ENCODE measurements around the gene TRAPPC11.

The TRAPPC11 gene

GRCh38 chr4:183738961-183739360 is 79.9 kb downstream of the TRAPPC11 start:
- DNase-seq, result no peak
- TF ChIP-seq GATA1 (IDR thresholded peaks at IDR 0.05; ENCODE audit: low read depth, low read length) (no peak), POLR2A (IDR thresholded peaks at IDR 0.05; ENCODE audit: low read length) (no peak)

GRCh38 chr4:183746305-183747229 is 87.5 kb downstream of the TRAPPC11 start:
- TF ChIP-seq GATA1 (IDR thresholded peaks at IDR 0.05; ENCODE audit: low read depth, low read length) (no peak), POLR2A (IDR thresholded peaks at IDR 0.05; ENCODE audit: low read length) (no peak)
- no peak for DNase-seq

- DNase-seq, result no peak
- TF ChIP-seq GATA1 (IDR thresholded peaks at IDR 0.05; ENCODE audit: low read depth, low read length) (no peak), POLR2A (IDR thresholded peaks at IDR 0.05; ENCODE audit: low read length) (no peak)
These were observed 88.3 kb downstream of the TRAPPC11 start for GRCh38 chr4:183747380-183747779.

- no peak for TF ChIP-seq POLR2A (IDR thresholded peaks at IDR 0.05; ENCODE audit: low read length)
- no peak for TF ChIP-seq GATA1 (IDR thresholded peaks at IDR 0.05; ENCODE audit: low read depth, low read length)
- no peak for DNase-seq
These were observed 89.0 kb downstream of the TRAPPC11 start for GRCh38 chr4:183747931-183748670.

- no peak for DNase-seq
- TF ChIP-seq POLR2A (IDR thresholded peaks at IDR 0.05; ENCODE audit: low read length) (no peak), GATA1 (IDR thresholded peaks at IDR 0.05; ENCODE audit: low read depth, low read length) (no peak)
These were observed 92.0 kb downstream of the TRAPPC11 start for GRCh38 chr4:183751106-183751505.

GRCh38 chr4:183755596-183755995 is 96.5 kb downstream of the TRAPPC11 start:
- no peak for TF ChIP-seq GATA1 (IDR thresholded peaks at IDR 0.05; ENCODE audit: low read depth, low read length)
- DNase-seq, result no peak

GRCh38 chr4:183757060-183757459 is 98.0 kb downstream of the TRAPPC11 start:
- no peak for TF ChIP-seq GATA1 (IDR thresholded peaks at IDR 0.05; ENCODE audit: low read depth, low read length)
- TF ChIP-seq POLR2A (IDR thresholded peaks at IDR 0.05; ENCODE audit: low read length), result no peak
- DNase-seq, result no peak

- peak; percentile 32 to 35 for DNase-seq
These were observed 99.1 kb downstream of the TRAPPC11 start for GRCh38 chr4:183758061-183758757.

GRCh38 chr4:183758758-183759447 is 99.8 kb downstream of the TRAPPC11 start:
- DNase-seq, result peak; percentile 42 to 45
- TF ChIP-seq GATA1 (IDR thresholded peaks at IDR 0.05; ENCODE audit: low read depth, low read length) (no peak), POLR2A (IDR thresholded peaks at IDR 0.05; ENCODE audit: low read length) (no peak)

More at GRCh38 chr4:183758061-183758757, 99.1 kb downstream of the TRAPPC11 start:
- TF ChIP-seq GATA1 (IDR thresholded peaks at IDR 0.05; ENCODE audit: low read depth, low read length), result no peak
- no peak for TF ChIP-seq POLR2A (IDR thresholded peaks at IDR 0.05; ENCODE audit: low read length)

- no peak for TF ChIP-seq POLR2A (IDR thresholded peaks at IDR 0.05; ENCODE audit: low read length)
- no peak for TF ChIP-seq GATA1 (IDR thresholded peaks at IDR 0.05; ENCODE audit: low read depth, low read length)
- no peak for DNase-seq
These were observed 101.2 kb downstream of the TRAPPC11 start for GRCh38 chr4:183760326-183760725.
